Measurements from ENCODE around the gene RAP1GDS1.

GRCh38 chr4:98470831-98471230 is 209.6 kb downstream of the RAP1GDS1 start:
- TF ChIP-seq POLR2A (IDR thresholded peaks at IDR 0.05) (no peak), CTCF (IDR thresholded peaks at IDR 0.05) (no peak)

Measured in Peyer's patch (tissue), 4 donors.